GM20431 (cell line): Measurements from ENCODE around the gene UGT2A2.

Experiments
- in situ Hi-C: fragments of 300-500 bp; cut with MseI, MboI; formaldehyde crosslinking; loops from one replicate; pipeline ENCODE4 v1.15.0; 2020; ENCODE audit warnings: low sequenced_read_pairs; ENCODE audit not compliant: unreplicated experiment

Gene UGT2A2

GRCh38 chr4:69577245-69577644 lies 62.2 kb downstream of the UGT2A2 start:
- in situ Hi-C loops: no loop called here

- in situ Hi-C loops: no loop called here
Measured at GRCh38 chr4:69576251-69576877, 63.1 kb downstream of the UGT2A2 start.

GRCh38 chr4:69568787-69569186 lies 70.7 kb downstream of the UGT2A2 start:
- in situ Hi-C loops: no loop called here

GRCh38 chr4:69563424-69563823 lies 76.0 kb downstream of the UGT2A2 start:
- in situ Hi-C loops: no loop called here

GRCh38 chr4:69549651-69550050 lies 89.8 kb downstream of the UGT2A2 start:
- in situ Hi-C loops: no loop called here

- in situ Hi-C loops: no loop called here
Measured at GRCh38 chr4:69546134-69546765, 93.2 kb downstream of the UGT2A2 start.
